RWPE1 (cell line): ENCODE results near the gene MAP1LC3A.

Experiments
- CTCF ChIA-PET: fragments of 350-600 bp; sonication (Branson Sonifier 250); formaldehyde crosslinking; extraction: SDS; loops from one replicate; lab custom pipeline; 2021; lab: Yijun Ruan, JAX
- POLR2A ChIA-PET: fragments of 400-600 bp; formaldehyde crosslinking; extraction: SDS; loops from one replicate; lab custom pipeline; 2020; ENCODE audit warnings: antibody characterized with exemption; ENCODE audit not compliant: low non-redundant PET; lab: Yijun Ruan, JAX
- DNase-seq: peaks from one replicate; pipeline ENCODE4 v3.0.0; 2012; ENCODE audit warnings: low spot score
- H3K27ac ChIP-seq: fragments of 450-650 bp; 2 replicates; pipeline ENCODE4 v1.5.1; 2017
- CTCF ChIP-seq: fragments of 450-650 bp; conservative IDR thresholded peaks from 2 replicates; pipeline ENCODE4 v1.5.1; 2017; ENCODE audit warnings: low read depth, mild to moderate bottlenecking

MAP1LC3A gene

GRCh38 chr20:34581341-34582184 lies 23.0 kb downstream of the MAP1LC3A start:
- H3K27ac ChIP-seq, result peak overlapping the region; percentile 4; the same call in 1 of the 2 replicates
- ChIA-PET CTCF (interaction anchor here (0.6 kb wide), 2 partner anchors 39 to 178 kb away, joined by 4 to 7 read pairs; no protein-coding TSS in a partner anchor), POLR2A (no interaction called here)
- TF ChIP-seq CTCF, result no peak
- no peak for DNase-seq

GRCh38 chr20:34582221-34582620 lies 23.7 kb downstream of the MAP1LC3A start:
- POLR2A ChIA-PET, result interaction anchor here (0.6 kb wide), 1 partner anchor 219 kb away, joined by 7 read pairs; the partner anchor contains the start of gene ITCH
- no peak for DNase-seq

GRCh38 chr20:34582911-34583310 lies 24.4 kb downstream of the MAP1LC3A start:
- TF ChIP-seq CTCF, result no peak
- no peak for DNase-seq
- POLR2A ChIA-PET, result interaction anchor here (0.6 to 0.8 kb wide), 3 partner anchors 104 to 280 kb away, joined by 3 to 7 read pairs (median 3); partner anchors contain the start of genes AHCY and ITCH
- H3K27ac ChIP-seq, result peak overlapping the region; percentile 12
- CTCF ChIA-PET, result interaction anchor here (0.5 to 2.1 kb wide), 4 partner anchors 15 to 126 kb away, joined by 4 to 13 read pairs (median 4); no protein-coding TSS in a partner anchor

More at GRCh38 chr20:34582221-34582620, 23.7 kb downstream of the MAP1LC3A start:
- CTCF ChIA-PET, result interaction anchor here (0.5 to 2.1 kb wide), 4 partner anchors 16 to 177 kb away, joined by 4 to 13 read pairs (median 4); no protein-coding TSS in a partner anchor
- H3K27ac ChIP-seq, result no peak overlapping the region; the same call in 1 of the 2 replicates
- TF ChIP-seq CTCF, result no peak

- H3K27ac ChIP-seq, result peak overlapping the region; percentile 12
- ChIA-PET POLR2A (interaction anchor here (0.6 to 0.8 kb wide), 2 partner anchors 103 to 281 kb away, joined by 3 read pairs; partner anchors contain the start of gene AHCY), CTCF (interaction anchor here (0.5 to 2.1 kb wide), 4 partner anchors 83 to 133 kb away, joined by 3 to 13 read pairs (median 4); no protein-coding TSS in a partner anchor)
- DNase-seq, result no peak
- TF ChIP-seq CTCF, result no peak
Measured at GRCh38 chr20:34583544-34583943, 25.0 kb downstream of the MAP1LC3A start.

GRCh38 chr20:34585019-34585418 lies 26.5 kb downstream of the MAP1LC3A start:
- ChIA-PET CTCF (interaction anchor here (1.1 kb wide), 1 partner anchor 185 kb away, joined by 6 read pairs; no protein-coding TSS in a partner anchor), POLR2A (interaction anchor here (0.7 kb wide), 1 partner anchor 472 kb away, joined by 9 read pairs; no protein-coding TSS in a partner anchor)
- DNase-seq, result no peak
- no peak overlapping the region for H3K27ac ChIP-seq
- no peak for TF ChIP-seq CTCF
